GM23338 (cell line): Measurements from ENCODE around the gene VEGFC. TPM values are rescaled to one million over a fixed set of nuclear protein-coding genes. Genes with fewer than 3 reads are reported as not detected.

Experiments used
- ATAC-seq: fragments of 200-7000 bp; cut with Tn5 transposase; 3 replicates; pipeline ENCODE4 v1.9.1; 2020
- DNase-seq: peaks from one replicate; pipeline ENCODE4 v3.0.0-alpha.2; 2015; ENCODE audit warnings: low spot score
- H2AFZ ChIP-seq: fragments of 200-600 bp; sonication (generic); 2 replicates; pipeline ENCODE4 v1.8.0; 2016; ENCODE audit warnings: antibody characterized with exemption, mild to moderate bottlenecking, moderate library complexity
- H3F3A ChIP-seq: fragments of 200-600 bp; sonication (generic); replicated peaks from 2 replicates; pipeline ENCODE4 v1.8.0; 2017; ENCODE audit warnings: antibody characterized with exemption, mixed run types, low read depth
- H3K27ac ChIP-seq: fragments of 200-600 bp; sonication (generic); 2 replicates; pipeline ENCODE4 v1.6.1; 2016; ENCODE audit warnings: low read depth
- H3K27me3 ChIP-seq: fragments of 200-600 bp; sonication (generic); 2 replicates; pipeline ENCODE4 v1.8.0; 2016; ENCODE audit warnings: mild to moderate bottlenecking, mixed run types, moderate library complexity; ENCODE audit not compliant: insufficient read depth
- H3K36me3 ChIP-seq: fragments of 200-600 bp; sonication (generic); 2 replicates; pipeline ENCODE4 v1.8.0; 2016; ENCODE audit warnings: mild to moderate bottlenecking; ENCODE audit not compliant: insufficient read depth
- H3K4me1 ChIP-seq: fragments of 200-600 bp; sonication (generic); 2 replicates; pipeline ENCODE4 v1.8.0; 2016; ENCODE audit warnings: mild to moderate bottlenecking, moderate library complexity; ENCODE audit not compliant: insufficient read depth
- H3K4me2 ChIP-seq: fragments of 200-600 bp; sonication (generic); 2 replicates; pipeline ENCODE4 v1.7.1; 2017; ENCODE audit warnings: mixed run types
- H3K4me3 ChIP-seq: fragments of 200-600 bp; sonication (generic); 2 replicates; pipeline ENCODE4 v1.6.1; 2016; ENCODE audit warnings: mixed run types
- H3K79me2 ChIP-seq: fragments of 200-600 bp; sonication (generic); replicated peaks from 2 replicates; pipeline ENCODE4 v1.8.0; 2017; ENCODE audit warnings: mild to moderate bottlenecking; ENCODE audit not compliant: insufficient read depth
- H3K9me2 ChIP-seq: fragments of 200-600 bp; sonication (generic); 2 replicates; pipeline ENCODE4 v1.8.0; 2017; ENCODE audit not compliant: insufficient read depth
- H4K20me1 ChIP-seq: fragments of 200-600 bp; sonication (generic); replicated peaks from 2 replicates; pipeline ENCODE4 v1.8.0; 2017; ENCODE audit warnings: mild to moderate bottlenecking; ENCODE audit not compliant: insufficient read depth
- H3K27ac Mint-ChIP-seq: 2 replicates; pipeline ENCODE4 v1.8.0; 2020; ENCODE audit warnings: inconsistent platforms, mild to moderate bottlenecking, moderate library complexity, mixed read lengths
- H3K27me3 Mint-ChIP-seq: 3 replicates; pipeline ENCODE4 v1.8.0; 2022; ENCODE audit warnings: low read depth, mild to moderate bottlenecking, moderate library complexity, mixed read lengths, inconsistent platforms; ENCODE audit not compliant: insufficient read depth, poor library complexity
- H3K36me3 Mint-ChIP-seq: 3 replicates; pipeline ENCODE4 v1.8.0; 2021; ENCODE audit warnings: low read depth, mild to moderate bottlenecking, inconsistent platforms, moderate library complexity, mixed read lengths
- H3K4me1 Mint-ChIP-seq: 3 replicates; pipeline ENCODE4 v1.8.0; 2020; ENCODE audit warnings: mild to moderate bottlenecking, inconsistent platforms, mixed read lengths
- H3K4me3 Mint-ChIP-seq: 3 replicates; pipeline ENCODE4 v1.8.0; 2021; ENCODE audit warnings: moderate library complexity, mild to moderate bottlenecking, inconsistent platforms, mixed read lengths
- H3K9me3 Mint-ChIP-seq: 3 replicates; pipeline ENCODE4 v1.8.0; 2020; ENCODE audit warnings: moderate library complexity, mild to moderate bottlenecking, inconsistent platforms, mixed read lengths
- CREB1 ChIP-seq: fragments of 250-450 bp; sonication (Bioruptor Pico); IDR thresholded peaks from 2 replicates; pipeline ENCODE4 v1.5.0; 2020; ENCODE audit warnings: low read depth, mild to moderate bottlenecking, moderate library complexity
- CTCF ChIP-seq, 2 experiments: fragments of 200-600 bp in 1 of 2; sonication (generic) in 1 of 2; conservative IDR thresholded peaks; 2 replicates each; pipeline versions ENCODE4 v1.5.1 to v1.6.1; 2016 to 2017; ENCODE audit warnings: antibody characterized with exemption in 2 of 2, low read depth in 2 of 2, mild to moderate bottlenecking in 2 of 2, moderate library complexity in 1 of 2
- ETS1 ChIP-seq: IDR thresholded peaks from 2 replicates; pipeline ENCODE4 v1.6.1; 2016; ENCODE audit warnings: antibody characterized with exemption
- EZH2 ChIP-seq: fragments of 200-600 bp; sonication (generic); IDR thresholded peaks from one replicate; pipeline ENCODE4 v1.8.0; 2017; ENCODE audit warnings: antibody characterized with exemption, mild to moderate bottlenecking, low read depth; ENCODE audit not compliant: unreplicated experiment
- EZH2phosphoT487 ChIP-seq: fragments of 200-600 bp; sonication (generic); IDR thresholded peaks from one replicate; pipeline ENCODE4 v1.8.1; 2018; ENCODE audit warnings: antibody characterized with exemption; ENCODE audit not compliant: unreplicated experiment
- JUNB ChIP-seq: IDR thresholded peaks from one replicate; pipeline ENCODE4 v1.6.1; 2016; ENCODE audit warnings: antibody characterized with exemption; ENCODE audit not compliant: unreplicated experiment
- NANOG ChIP-seq: IDR thresholded peaks from 2 replicates; pipeline ENCODE4 v1.6.1; 2016; ENCODE audit warnings: antibody characterized with exemption, borderline replicate concordance
- POLR2AphosphoS5 ChIP-seq: IDR thresholded peaks from 2 replicates; pipeline ENCODE4 v1.6.1; 2016; ENCODE audit warnings: antibody characterized with exemption, low read depth
- ZNF114 ChIP-seq: fragments of 250-450 bp; sonication (Bioruptor Pico); IDR thresholded peaks from 2 replicates; pipeline ENCODE4 v1.5.0; 2020; ENCODE audit warnings: mild to moderate bottlenecking, moderate library complexity
- ZNF331 ChIP-seq: fragments of 250-450 bp; sonication (Bioruptor Pico); IDR thresholded peaks from 2 replicates; pipeline ENCODE4 v1.5.0; 2020; ENCODE audit warnings: low read depth, mild to moderate bottlenecking, moderate library complexity
- polyA plus RNA-seq: library from polyadenylated mRNA; unstranded; fragments of >200 nt; fragmentation: Nextera tagmentation; extraction: Ambion mirVana; gene quantifications from 2 replicates; pipeline ENCODE4 v1.2.1, GENCODE V29; 2016
- total RNA-seq: library from RNA; depleted of rRNA; stranded (reverse); fragments of >200 nt; shearing (Covaris generic); gene quantifications from 2 replicates; pipeline ENCODE4 v1.2.3, GENCODE V29; 2014
- TF ChIP-seq, protein P1 (sequence below): fragments of 250-450 bp; sonication (Bioruptor Pico); IDR thresholded peaks from 2 replicates; pipeline ENCODE4 v1.5.0; 2020; ENCODE audit warnings: mild to moderate bottlenecking, moderate library complexity
- TF ChIP-seq, protein P2 (sequence below): IDR thresholded peaks from one replicate; pipeline ENCODE4 v1.6.1; 2018; ENCODE audit warnings: antibody characterized with exemption; ENCODE audit not compliant: unreplicated experiment

Gene VEGFC
- total and polyA plus RNA-seq, 2 experiments from 2014 or later = 0.87 to 1.1 TPM

DNA sequence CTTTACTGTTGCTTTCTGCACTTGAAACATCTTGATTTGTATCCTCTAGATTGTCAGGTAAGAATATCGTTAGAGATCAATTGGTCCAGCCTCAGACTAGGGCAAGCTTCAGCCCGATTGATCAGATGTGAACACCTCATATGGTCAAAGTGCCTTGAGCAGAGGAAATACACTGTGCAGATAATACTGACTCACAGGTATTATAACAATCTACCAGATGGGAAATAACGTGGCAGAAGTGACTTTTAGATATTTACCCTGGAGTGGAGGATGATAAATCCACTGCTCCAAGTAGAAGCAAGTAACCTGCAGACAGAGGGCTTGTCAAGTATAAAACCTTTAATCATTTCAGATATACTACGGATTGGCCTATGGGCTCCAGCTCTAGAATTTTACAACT lies 17.9 kb downstream of the VEGFC start:
- TF ChIP-seq ZNF114 (no peak), CTCF (conservative IDR thresholded peaks at IDR 0.05; ENCODE audit: low read depth in 2 of 2) (no peak), JUNB (no peak), NANOG (no peak), ETS1 (no peak), POLR2AphosphoS5 (no peak), ZNF331 (CRISPR knock-in tag) (no peak), CREB1 (CRISPR knock-in tag) (no peak), EZH2phosphoT487 (no peak), EZH2 (no peak)
- TF ChIP-seq, protein P1, sequence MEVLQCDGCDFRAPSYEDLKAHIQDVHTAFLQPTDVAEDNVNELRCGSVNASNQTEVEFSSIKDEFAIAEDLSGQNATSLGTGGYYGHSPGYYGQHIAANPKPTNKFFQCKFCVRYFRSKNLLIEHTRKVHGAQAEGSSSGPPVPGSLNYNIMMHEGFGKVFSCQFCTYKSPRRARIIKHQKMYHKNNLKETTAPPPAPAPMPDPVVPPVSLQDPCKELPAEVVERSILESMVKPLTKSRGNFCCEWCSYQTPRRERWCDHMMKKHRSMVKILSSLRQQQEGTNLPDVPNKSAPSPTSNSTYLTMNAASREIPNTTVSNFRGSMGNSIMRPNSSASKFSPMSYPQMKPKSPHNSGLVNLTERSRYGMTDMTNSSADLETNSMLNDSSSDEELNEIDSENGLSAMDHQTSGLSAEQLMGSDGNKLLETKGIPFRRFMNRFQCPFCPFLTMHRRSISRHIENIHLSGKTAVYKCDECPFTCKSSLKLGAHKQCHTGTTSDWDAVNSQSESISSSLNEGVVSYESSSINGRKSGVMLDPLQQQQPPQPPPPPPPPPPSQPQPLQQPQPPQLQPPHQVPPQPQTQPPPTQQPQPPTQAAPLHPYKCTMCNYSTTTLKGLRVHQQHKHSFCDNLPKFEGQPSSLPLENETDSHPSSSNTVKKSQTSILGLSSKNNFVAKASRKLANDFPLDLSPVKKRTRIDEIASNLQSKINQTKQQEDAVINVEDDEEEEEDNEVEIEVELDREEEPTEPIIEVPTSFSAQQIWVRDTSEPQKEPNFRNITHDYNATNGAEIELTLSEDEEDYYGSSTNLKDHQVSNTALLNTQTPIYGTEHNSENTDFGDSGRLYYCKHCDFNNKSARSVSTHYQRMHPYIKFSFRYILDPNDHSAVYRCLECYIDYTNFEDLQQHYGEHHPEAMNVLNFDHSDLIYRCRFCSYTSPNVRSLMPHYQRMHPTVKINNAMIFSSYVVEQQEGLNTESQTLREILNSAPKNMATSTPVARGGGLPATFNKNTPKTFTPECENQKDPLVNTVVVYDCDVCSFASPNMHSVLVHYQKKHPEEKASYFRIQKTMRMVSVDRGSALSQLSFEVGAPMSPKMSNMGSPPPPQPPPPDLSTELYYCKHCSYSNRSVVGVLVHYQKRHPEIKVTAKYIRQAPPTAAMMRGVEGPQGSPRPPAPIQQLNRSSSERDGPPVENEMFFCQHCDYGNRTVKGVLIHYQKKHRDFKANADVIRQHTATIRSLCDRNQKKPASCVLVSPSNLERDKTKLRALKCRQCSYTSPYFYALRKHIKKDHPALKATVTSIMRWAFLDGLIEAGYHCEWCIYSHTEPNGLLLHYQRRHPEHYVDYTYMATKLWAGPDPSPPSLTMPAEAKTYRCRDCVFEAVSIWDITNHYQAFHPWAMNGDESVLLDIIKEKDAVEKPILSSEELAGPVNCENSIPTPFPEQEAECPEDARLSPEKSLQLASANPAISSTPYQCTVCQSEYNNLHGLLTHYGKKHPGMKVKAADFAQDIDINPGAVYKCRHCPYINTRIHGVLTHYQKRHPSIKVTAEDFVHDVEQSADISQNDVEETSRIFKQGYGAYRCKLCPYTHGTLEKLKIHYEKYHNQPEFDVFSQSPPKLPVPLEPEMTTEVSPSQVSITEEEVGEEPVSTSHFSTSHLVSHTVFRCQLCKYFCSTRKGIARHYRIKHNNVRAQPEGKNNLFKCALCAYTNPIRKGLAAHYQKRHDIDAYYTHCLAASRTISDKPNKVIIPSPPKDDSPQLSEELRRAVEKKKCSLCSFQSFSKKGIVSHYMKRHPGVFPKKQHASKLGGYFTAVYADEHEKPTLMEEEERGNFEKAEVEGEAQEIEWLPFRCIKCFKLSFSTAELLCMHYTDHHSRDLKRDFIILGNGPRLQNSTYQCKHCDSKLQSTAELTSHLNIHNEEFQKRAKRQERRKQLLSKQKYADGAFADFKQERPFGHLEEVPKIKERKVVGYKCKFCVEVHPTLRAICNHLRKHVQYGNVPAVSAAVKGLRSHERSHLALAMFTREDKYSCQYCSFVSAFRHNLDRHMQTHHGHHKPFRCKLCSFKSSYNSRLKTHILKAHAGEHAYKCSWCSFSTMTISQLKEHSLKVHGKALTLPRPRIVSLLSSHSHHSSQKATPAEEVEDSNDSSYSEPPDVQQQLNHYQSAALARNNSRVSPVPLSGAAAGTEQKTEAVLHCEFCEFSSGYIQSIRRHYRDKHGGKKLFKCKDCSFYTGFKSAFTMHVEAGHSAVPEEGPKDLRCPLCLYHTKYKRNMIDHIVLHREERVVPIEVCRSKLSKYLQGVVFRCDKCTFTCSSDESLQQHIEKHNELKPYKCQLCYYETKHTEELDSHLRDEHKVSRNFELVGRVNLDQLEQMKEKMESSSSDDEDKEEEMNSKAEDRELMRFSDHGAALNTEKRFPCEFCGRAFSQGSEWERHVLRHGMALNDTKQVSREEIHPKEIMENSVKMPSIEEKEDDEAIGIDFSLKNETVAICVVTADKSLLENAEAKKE (CRISPR knock-in tag) = no peak
- TF ChIP-seq, protein P2, sequence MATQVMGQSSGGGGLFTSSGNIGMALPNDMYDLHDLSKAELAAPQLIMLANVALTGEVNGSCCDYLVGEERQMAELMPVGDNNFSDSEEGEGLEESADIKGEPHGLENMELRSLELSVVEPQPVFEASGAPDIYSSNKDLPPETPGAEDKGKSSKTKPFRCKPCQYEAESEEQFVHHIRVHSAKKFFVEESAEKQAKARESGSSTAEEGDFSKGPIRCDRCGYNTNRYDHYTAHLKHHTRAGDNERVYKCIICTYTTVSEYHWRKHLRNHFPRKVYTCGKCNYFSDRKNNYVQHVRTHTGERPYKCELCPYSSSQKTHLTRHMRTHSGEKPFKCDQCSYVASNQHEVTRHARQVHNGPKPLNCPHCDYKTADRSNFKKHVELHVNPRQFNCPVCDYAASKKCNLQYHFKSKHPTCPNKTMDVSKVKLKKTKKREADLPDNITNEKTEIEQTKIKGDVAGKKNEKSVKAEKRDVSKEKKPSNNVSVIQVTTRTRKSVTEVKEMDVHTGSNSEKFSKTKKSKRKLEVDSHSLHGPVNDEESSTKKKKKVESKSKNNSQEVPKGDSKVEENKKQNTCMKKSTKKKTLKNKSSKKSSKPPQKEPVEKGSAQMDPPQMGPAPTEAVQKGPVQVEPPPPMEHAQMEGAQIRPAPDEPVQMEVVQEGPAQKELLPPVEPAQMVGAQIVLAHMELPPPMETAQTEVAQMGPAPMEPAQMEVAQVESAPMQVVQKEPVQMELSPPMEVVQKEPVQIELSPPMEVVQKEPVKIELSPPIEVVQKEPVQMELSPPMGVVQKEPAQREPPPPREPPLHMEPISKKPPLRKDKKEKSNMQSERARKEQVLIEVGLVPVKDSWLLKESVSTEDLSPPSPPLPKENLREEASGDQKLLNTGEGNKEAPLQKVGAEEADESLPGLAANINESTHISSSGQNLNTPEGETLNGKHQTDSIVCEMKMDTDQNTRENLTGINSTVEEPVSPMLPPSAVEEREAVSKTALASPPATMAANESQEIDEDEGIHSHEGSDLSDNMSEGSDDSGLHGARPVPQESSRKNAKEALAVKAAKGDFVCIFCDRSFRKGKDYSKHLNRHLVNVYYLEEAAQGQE = no peak
- H4K20me1 ChIP-seq = no peaks in the 10 kb centered on the region
- H3K9me2 ChIP-seq = no peaks in the 10 kb centered on the region
- DNase-seq = no peak
- H2AFZ ChIP-seq = no peak overlapping the region
- H3K27ac ChIP-seq = no peak overlapping the region
- H3K4me1 ChIP-seq = no peaks in the 10 kb centered on the region
- no peaks in the 10 kb centered on the region for H3K36me3 Mint-ChIP-seq
- no peak overlapping the region for H3K4me2 ChIP-seq
- no peaks in the 10 kb centered on the region for H3K79me2 ChIP-seq
- H3K36me3 ChIP-seq = no peaks in the 10 kb centered on the region
- no peaks in the 10 kb centered on the region for H3F3A ChIP-seq
- H3K4me1 Mint-ChIP-seq = no peaks in the 10 kb centered on the region
- no peaks in the 10 kb centered on the region for H3K27me3 ChIP-seq
- no peak overlapping the region for H3K27ac Mint-ChIP-seq
- no peak for ATAC-seq
- H3K27me3 Mint-ChIP-seq = no peaks in the 10 kb centered on the region
- H3K4me3 ChIP-seq = no peak overlapping the region
- no peak overlapping the region for H3K4me3 Mint-ChIP-seq
- H3K9me3 Mint-ChIP-seq = no peaks in the 10 kb centered on the region
